ENCODE data around the gene ATG10.

ATG10 gene

GRCh38 chr5:81980160-81980559, 8.3 kb downstream of the ATG10 start:
- TF ChIP-seq MAX (IDR thresholded peaks at IDR 0.05) (no peak), TEAD4 (IDR thresholded peaks at IDR 0.05) (no peak), EP300 (IDR thresholded peaks at IDR 0.05; ENCODE audit: borderline replicate concordance) (no peak)
- TF ChIP-seq, protein P1, sequence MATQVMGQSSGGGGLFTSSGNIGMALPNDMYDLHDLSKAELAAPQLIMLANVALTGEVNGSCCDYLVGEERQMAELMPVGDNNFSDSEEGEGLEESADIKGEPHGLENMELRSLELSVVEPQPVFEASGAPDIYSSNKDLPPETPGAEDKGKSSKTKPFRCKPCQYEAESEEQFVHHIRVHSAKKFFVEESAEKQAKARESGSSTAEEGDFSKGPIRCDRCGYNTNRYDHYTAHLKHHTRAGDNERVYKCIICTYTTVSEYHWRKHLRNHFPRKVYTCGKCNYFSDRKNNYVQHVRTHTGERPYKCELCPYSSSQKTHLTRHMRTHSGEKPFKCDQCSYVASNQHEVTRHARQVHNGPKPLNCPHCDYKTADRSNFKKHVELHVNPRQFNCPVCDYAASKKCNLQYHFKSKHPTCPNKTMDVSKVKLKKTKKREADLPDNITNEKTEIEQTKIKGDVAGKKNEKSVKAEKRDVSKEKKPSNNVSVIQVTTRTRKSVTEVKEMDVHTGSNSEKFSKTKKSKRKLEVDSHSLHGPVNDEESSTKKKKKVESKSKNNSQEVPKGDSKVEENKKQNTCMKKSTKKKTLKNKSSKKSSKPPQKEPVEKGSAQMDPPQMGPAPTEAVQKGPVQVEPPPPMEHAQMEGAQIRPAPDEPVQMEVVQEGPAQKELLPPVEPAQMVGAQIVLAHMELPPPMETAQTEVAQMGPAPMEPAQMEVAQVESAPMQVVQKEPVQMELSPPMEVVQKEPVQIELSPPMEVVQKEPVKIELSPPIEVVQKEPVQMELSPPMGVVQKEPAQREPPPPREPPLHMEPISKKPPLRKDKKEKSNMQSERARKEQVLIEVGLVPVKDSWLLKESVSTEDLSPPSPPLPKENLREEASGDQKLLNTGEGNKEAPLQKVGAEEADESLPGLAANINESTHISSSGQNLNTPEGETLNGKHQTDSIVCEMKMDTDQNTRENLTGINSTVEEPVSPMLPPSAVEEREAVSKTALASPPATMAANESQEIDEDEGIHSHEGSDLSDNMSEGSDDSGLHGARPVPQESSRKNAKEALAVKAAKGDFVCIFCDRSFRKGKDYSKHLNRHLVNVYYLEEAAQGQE (IDR thresholded peaks at IDR 0.05; ENCODE audit: low read depth): no peak

- TF ChIP-seq EGR1 (IDR thresholded peaks at IDR 0.05): no peak
- TF ChIP-seq NFIC (IDR thresholded peaks at IDR 0.05): no peak
- TF ChIP-seq, protein P2, sequence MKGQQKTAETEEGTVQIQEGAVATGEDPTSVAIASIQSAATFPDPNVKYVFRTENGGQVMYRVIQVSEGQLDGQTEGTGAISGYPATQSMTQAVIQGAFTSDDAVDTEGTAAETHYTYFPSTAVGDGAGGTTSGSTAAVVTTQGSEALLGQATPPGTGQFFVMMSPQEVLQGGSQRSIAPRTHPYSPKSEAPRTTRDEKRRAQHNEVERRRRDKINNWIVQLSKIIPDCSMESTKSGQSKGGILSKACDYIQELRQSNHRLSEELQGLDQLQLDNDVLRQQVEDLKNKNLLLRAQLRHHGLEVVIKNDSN (IDR thresholded peaks at IDR 0.05): no peak
- no peak for TF ChIP-seq CREB1 (IDR thresholded peaks at IDR 0.05; ENCODE audit: low read depth)
- no peak for TF ChIP-seq EP300 (IDR thresholded peaks at IDR 0.05; ENCODE audit: borderline replicate concordance)
- TF ChIP-seq, protein P1 (IDR thresholded peaks at IDR 0.05; ENCODE audit: low read depth): no peak
- no peak for TF ChIP-seq TAF1 (IDR thresholded peaks at IDR 0.05; ENCODE audit: low read depth)
- TF ChIP-seq YY1 (IDR thresholded peaks at IDR 0.05; ENCODE audit: low read depth): no peak
- no peak for TF ChIP-seq ZBTB7A (IDR thresholded peaks at IDR 0.05; ENCODE audit: low read depth)
- TF ChIP-seq TCF12 (IDR thresholded peaks at IDR 0.05; ENCODE audit: low read depth): no peak
- no peak for TF ChIP-seq TEAD4 (IDR thresholded peaks at IDR 0.05)
- no peak for TF ChIP-seq MAX (IDR thresholded peaks at IDR 0.05)
- TF ChIP-seq CEBPB (IDR thresholded peaks at IDR 0.05): no peak
- no peak for TF ChIP-seq RAD21 (IDR thresholded peaks at IDR 0.05; ENCODE audit: low read depth)
- no peak for TF ChIP-seq FOXM1 (IDR thresholded peaks at IDR 0.05; ENCODE audit: borderline replicate concordance, low read depth)
Measured at GRCh38 chr5:81980598-81981260, 8.9 kb downstream of the ATG10 start.

DNA sequence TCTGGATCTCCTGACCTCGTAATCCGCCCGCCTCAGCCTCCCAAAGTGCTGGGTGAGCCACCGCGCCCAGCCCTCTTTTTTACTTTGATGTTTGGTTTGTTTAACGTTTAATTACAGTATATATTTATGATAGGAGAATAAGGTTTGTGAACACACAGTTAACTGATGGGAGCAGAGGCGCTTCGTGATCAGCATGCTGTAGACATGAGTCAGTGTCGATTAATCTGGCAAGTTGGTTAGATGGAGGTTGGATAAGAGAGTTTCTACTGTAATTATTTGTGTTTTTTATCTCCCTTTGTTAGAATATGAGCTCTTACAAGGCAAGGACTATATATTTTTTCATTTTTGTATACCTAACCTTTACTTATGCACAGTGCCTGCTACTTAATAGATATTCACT, 14.3 kb downstream of the ATG10 start:
- TF ChIP-seq ZBTB7A (IDR thresholded peaks at IDR 0.05; ENCODE audit: low read depth) (no peak), YY1 (IDR thresholded peaks at IDR 0.05; ENCODE audit: low read depth) (no peak), CEBPB (IDR thresholded peaks at IDR 0.05) (no peak), NFIC (IDR thresholded peaks at IDR 0.05) (no peak), RAD21 (IDR thresholded peaks at IDR 0.05; ENCODE audit: low read depth) (no peak), FOXM1 (IDR thresholded peaks at IDR 0.05; ENCODE audit: borderline replicate concordance, low read depth) (no peak), TCF12 (IDR thresholded peaks at IDR 0.05; ENCODE audit: low read depth) (no peak), TEAD4 (IDR thresholded peaks at IDR 0.05) (no peak), CREB1 (IDR thresholded peaks at IDR 0.05; ENCODE audit: low read depth) (no peak)
- TF ChIP-seq, protein P1 (IDR thresholded peaks at IDR 0.05; ENCODE audit: low read depth): no peak
- TF ChIP-seq, protein P2 (IDR thresholded peaks at IDR 0.05): no peak

- no peak for TF ChIP-seq CREB1 (IDR thresholded peaks at IDR 0.05; ENCODE audit: low read depth)
- TF ChIP-seq TCF12 (IDR thresholded peaks at IDR 0.05; ENCODE audit: low read depth): no peak
- TF ChIP-seq, protein P2 (IDR thresholded peaks at IDR 0.05): no peak
- no peak for TF ChIP-seq EGR1 (IDR thresholded peaks at IDR 0.05)
- no peak for TF ChIP-seq TEAD4 (IDR thresholded peaks at IDR 0.05)
- no peak for TF ChIP-seq NFIC (IDR thresholded peaks at IDR 0.05)
- no peak for TF ChIP-seq TAF1 (IDR thresholded peaks at IDR 0.05; ENCODE audit: low read depth)
- no peak for TF ChIP-seq EP300 (IDR thresholded peaks at IDR 0.05; ENCODE audit: borderline replicate concordance)
- TF ChIP-seq FOXM1 (IDR thresholded peaks at IDR 0.05; ENCODE audit: borderline replicate concordance, low read depth): no peak
- no peak for TF ChIP-seq ZBTB7A (IDR thresholded peaks at IDR 0.05; ENCODE audit: low read depth)
- TF ChIP-seq MAX (IDR thresholded peaks at IDR 0.05): no peak
- no peak for TF ChIP-seq YY1 (IDR thresholded peaks at IDR 0.05; ENCODE audit: low read depth)
- TF ChIP-seq, protein P1 (IDR thresholded peaks at IDR 0.05; ENCODE audit: low read depth): no peak
- no peak for TF ChIP-seq RAD21 (IDR thresholded peaks at IDR 0.05; ENCODE audit: low read depth)
- no peak for TF ChIP-seq CEBPB (IDR thresholded peaks at IDR 0.05)
Measured at GRCh38 chr5:81989204-81989603, 17.4 kb downstream of the ATG10 start.
